ENCODE data around the gene TSHZ3.

The TSHZ3 gene

DNA sequence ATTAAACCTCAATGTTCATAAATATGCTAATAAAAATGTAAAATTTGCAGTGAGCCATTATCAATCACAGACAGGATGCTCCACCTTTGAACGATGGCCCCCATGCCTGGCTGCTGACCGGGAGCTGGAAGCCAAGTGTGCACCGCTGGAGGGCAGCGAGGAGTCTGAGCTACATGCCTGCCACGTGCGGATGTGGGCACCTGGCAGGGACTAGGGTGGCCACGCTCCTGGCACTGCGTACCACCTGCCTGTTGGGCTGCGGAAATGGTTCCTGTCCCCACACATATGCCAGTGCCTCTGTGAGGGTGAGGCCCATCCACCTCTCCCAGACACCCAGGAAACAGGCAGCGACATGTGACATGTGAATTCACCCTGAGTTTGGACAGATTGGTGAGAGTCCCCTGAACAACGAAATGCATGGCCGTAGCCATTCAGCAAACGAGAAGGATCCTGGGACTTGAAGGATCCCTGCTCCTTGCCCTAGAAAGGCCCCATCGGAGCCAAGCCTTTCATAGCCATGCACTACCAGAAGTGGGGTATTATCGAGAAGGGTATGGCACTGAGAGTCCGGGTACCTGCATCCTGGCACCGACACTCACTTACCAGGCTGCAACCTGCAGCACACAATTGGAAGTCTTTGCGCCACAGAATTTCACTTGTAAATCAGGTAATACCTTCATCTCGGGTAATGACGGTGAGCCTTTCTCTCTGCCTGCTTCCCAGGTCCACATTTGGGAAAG is 35.8 kb downstream of the TSHZ3 start:
- DNase-seq: no peak

DNA sequence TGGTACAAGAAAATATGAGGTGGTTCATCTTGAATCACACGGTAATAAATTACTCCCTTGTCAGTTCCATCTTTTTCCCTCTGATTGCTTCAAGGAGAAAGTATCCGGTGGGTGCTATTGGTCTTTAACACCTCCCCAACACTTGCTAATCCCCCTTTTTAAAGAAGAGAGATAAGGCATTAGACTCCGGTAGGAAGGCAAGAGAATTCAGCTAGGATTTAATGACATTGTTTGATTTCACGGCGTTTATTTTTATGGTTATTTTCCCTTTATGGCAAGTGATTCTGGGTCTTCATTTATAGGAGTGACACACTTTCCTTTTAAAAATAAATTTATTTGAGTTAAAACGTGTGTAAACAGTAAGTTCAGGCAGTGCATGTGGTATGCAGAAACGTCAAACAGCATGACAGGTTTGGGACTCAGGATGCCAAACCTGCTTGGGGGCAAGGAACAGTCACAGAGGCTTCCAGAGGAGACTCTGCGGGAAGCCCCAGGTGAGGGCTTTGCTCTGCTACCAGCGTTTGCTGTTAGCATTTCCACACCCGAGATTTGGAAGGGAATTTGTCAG is 36.5 kb downstream of the TSHZ3 start:
- DNase-seq: no peak

DNA sequence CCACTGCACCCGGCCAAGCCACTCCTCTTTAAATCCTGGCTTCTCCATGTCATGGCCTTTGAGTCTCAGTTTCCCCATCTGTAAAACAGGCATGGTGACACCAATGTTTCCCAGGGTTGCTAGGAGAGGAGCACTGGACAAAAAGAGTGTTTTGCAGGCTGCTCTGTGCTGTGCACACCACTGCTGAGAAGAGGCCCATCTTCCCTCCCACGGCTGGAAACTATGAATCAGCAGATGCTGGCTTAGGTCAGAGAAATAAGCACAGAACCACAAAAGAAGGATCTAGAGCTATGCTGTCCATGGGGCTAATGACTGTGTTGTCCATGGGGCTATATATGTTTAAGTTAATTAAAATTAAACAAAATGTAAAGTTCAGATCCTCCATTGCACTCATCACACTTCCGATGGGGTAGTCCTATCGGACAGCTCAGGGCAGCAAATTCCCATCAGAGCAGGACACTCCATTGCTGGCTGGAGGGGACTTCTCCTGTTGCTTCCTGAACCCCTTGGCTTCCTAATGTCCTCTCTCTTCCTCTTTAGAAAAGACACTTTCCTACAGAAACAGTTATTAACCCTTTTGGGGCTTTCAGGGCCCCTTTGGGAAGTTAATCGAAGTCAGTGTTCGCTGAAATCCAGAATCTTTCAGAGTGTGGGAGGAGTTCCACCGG is 37.1 kb downstream of the TSHZ3 start:
- DNase-seq: peak; percentile 79 to 88

DNA sequence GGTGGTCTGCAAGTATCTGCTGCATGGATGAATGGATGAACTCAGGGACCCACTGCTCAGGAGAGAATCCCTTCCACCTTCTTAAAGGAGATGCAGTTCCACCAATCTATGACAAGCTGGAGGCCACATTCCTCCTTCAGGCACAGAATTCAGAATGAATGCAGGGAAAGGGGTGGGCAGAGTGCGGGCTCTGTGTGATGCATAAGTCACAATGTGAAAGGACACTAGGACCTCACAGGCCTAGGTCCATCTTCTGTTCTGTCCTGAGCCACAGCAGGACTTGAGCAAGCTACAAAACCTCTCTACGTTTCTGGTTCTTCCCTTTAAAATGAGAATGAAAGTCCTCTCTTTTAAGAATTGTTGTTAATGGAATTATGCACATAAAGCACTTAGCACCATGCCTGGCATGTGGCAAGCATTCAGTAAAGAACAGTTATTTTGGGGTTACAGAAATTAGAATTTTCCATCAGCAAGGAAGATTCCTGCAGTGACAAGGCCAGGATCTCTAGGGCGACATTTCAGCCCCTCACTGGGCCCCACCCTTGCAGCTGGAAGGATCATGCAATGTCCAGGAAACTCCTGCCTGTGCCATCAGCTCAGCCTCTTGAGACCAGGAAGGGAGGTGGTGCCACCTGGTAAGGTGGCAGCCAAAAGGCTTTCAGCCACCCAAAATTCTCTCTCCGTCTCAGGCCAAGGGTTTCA is 38.7 kb downstream of the TSHZ3 start:
- no peak for DNase-seq

DNA sequence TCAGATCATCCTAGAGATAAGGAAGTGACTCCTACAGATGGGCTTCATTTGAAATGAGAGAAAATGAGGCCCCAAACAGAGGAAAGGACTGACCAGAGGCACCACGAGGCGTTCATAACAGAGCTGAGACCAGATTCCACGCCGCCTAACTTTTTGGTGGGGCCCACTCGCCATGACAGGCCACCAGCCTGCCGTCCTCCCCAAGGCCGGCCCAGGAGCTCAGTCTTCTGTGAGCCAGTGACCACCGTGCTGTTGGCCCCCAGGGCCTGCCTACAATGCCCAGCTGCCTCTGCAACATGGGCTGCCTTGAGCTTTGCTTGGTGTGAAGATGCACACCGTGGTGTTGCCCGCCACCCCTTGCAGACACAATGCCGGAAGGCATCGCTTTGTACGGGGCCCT is 40.5 kb downstream of the TSHZ3 start:
- no peak for DNase-seq

DNA sequence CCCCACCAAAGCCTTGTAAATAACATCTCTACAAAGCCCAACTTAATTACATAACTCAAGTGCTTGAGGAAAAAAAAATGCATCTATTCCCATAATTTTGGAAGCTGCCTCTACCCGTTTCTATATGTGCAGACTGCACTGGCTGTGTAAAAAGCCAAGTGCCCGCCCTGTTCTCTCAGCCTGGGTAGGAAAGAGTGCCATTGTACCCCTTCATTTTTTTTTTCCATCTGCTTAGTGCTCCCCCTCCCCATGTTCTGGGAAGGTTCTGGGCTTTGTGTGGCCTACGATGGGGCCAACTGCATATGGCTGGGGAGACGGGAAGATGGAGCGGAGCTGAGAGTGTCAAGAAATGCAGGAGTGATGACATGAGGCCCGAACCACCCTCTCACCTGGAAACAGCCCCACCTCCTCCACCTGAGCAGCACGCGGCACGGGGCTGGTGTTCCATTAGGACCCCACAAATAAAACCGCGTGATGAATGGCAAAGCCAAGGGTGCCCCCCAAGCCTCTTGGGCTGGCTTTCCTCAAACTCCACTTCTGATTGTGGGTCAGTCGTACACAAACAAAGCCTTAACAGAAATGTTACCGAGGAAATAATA is 42.1 kb downstream of the TSHZ3 start:
- no peak for DNase-seq

DNA sequence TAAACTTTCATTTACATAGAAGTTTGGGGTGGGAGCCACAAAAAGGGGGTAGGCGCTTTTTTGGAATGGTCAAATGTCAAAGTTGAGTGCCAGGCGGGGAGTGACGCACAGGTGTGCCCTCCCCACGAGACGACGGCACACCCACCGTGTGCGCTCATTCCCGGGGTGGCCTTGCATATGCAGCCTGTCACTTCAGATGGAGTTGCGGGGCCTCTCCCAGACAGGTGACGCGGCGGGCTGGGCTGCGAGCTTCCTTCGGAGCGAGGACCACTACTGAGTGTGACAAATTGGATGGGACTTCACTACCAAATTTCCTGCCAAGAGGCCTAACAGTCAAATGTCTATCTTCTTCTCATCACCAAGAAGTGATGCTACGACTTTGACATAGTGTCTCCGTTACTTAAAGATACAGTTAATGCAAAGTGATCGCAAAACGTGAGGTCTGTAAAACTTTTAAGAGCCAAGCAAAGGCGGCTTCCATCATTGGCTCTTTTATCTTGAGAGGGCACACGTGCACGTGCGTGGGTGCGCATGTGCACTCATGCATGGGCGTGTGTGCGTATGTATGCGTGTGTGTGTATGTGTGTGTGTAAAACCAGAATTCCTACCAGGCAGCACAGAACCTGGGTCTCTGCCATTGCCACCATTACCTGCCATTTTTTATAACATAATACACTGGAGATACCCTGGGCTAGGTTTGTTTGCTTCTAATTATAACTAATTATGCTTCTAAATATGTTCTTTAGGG is 43.1 kb downstream of the TSHZ3 start:
- no peak for DNase-seq

DNA sequence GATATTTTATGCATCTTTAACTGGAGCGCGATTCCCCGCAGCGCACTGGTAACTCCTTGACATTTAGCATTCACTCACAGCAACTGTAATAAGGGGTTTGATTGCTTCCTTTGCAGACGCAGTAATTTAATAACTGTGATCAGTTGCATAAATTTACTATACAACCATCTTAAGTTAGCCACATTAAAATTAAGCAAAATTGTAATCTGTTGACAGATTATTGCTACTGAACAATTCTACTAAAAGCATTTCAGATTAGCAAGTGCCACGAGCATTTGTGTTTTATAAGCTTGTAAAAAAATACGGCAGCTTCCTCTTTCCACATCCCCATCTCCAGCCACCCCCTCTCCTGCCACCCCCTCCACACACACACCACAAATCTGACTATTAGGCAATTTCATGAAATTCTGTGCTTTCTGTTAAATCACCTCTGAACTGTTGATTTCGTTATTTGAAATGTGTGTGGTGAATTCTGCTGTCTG is 44.4 kb downstream of the TSHZ3 start:
- peak; percentile 90 to 92 for DNase-seq

DNA sequence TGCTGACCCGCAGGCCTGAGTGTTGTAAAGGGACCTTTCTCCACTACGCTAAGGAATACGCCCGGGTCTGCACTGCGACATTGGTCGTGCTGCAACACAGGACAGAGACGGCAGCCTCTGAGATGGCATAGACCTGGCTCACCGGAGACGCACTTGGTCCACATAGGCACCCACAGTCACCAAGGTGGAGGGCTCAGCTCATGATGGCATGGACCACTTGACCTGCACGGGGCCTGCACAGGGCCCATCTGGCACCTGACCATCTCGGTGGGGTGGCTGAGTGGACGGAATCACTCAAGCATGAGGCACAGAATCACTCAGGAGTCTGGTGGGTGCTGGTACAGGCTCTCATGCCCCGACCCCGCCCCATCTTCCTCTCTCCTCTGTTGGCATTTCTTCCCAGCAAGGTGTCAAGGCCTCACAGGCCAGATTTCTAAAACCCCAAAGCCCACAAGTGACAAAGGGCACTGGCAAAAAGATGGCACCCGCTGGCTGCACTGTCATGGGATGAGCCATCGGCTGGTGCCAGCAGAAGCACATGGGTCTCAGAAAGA is 45.9 kb downstream of the TSHZ3 start:
- DNase-seq: no peak

DNA sequence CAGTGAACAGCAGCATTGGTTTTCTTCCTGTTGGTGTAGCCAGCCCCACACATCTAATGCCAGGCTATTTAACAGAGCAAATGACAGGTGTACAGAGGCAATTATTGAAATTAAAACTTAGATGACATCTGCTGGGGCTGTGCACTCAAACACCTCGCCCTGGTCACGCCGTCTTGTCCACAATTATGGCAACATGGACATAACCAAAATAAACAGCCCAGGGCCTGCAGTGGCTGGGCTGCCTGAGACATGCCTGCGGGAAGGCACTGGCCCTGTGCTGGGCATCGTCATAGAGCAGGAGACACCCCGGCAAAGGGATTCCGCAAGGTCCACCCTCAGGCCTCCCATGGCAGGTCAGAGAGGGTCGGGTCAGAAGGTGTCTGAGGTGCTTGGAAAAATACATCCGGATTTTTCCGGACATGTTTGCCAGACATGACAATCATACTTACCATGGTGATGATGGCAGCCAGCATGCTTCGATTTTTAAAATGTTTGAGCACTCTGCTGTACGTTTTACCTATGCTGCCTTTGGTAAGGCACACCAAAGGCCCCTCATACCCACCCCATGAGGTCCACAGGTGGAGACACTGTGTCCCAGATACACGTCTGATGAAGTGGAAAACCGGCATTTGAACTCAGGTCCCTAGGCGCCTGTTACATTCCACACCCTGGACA is 47.8 kb downstream of the TSHZ3 start:
- DNase-seq: no peak

DNA sequence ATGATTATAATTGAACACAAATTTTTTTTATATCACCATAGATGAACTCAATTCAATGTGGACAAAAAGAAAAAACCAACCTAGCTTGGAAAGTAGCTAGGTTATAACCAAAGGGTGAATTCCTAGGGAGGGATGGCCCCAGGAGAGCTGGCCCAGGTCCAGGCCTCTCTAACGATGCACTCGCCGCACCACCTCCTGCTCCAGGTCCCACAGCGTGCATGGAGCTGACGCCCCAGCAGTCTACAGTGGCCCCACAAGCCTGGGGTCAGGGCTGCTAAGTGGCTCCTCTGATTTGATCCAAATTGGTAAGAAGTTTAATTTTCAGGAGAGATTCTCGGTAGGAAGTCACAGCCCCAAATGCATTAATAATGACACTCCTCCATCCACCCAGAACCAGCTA is 48.8 kb downstream of the TSHZ3 start:
- DNase-seq: no peak

DNA sequence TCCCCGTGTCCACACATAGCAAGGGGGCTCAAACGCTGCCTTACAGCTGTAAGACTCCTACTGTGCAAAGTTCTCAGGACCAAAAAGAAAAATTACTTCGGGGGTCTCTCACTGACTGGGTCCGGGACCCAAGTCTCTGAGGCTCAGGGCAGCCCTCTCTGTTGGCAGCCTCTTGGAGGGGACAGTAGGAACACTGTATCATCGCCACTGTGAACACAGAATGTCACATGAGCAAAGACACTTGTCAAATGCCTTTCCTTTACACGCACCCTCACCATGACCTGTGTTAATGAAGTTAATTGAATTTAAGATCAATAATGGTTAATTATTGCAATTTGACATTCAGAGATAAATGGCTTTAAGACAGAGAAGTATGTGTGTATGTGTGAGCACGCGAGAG is 49.6 kb downstream of the TSHZ3 start:
- no peak for DNase-seq

DNA sequence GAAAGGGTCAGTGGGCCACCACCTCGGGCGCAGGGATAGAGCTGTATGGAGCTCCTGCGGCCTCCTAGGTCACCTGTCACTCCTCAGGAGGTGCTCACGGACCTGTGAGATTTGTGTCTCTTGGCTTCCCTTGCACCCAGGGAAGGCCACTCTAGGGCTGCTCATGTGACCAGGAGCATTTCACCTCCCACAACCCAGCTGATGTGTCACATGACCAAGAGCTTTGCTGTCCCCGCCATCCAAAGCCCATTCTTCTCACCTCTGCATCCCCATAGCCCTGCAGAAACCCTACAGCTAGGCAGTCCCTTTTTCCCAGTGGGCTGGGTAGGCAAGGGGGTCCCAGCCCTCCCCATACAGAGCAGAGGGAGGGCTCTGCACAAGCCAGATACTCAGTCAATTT is 51.2 kb downstream of the TSHZ3 start:
- DNase-seq: no peak

DNA sequence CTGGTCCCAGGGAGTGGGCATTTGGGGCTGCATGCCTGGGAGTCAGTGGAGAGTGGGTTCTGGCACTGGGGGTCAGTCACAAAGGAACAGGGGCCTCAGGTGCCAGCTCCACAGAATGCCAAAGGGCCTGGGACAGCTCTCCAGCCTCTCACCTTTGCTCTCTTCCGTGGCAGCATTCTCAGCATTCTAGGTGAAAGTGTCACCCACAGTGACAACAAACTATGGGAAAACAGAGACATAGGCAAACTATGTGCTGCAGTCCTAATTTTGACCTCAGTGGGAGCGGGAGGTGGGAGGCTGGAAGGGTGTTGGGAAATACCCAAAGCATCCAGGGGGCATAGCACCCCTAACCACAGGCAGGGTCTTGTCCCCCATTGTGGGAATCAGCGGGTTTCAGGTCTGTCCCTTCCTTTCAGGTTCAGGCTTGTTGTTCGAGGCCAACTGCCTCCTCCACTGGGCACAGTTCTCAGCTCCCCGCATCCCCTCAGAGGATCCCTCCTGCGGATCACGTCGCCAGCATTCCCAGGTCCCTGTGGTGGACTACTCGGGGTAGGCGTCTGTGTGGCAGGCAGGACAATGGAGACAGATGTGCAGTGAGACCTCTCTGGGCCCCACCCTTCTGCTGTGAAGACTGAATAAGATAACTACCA is 52.4 kb downstream of the TSHZ3 start:
- DNase-seq: no peak

DNA sequence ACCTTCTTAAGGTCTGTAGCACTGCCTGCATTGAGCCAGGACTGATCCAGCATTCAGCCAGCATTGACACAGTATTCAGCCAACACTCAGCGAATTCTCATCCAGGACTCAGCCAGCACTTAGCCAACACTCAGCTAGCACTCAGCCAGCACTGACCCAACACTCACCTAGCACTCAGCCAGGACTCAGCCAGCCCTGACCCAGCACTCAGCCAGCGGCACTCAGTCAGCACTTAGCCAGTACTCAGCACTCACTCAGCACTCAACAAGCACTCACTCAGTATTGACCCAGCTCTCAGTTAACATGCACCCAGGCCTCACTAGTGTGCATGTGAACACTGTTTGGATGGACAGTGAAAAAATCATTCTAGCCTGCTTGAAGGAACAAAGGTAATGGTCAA is 55.0 kb downstream of the TSHZ3 start:
- DNase-seq: no peak

DNA sequence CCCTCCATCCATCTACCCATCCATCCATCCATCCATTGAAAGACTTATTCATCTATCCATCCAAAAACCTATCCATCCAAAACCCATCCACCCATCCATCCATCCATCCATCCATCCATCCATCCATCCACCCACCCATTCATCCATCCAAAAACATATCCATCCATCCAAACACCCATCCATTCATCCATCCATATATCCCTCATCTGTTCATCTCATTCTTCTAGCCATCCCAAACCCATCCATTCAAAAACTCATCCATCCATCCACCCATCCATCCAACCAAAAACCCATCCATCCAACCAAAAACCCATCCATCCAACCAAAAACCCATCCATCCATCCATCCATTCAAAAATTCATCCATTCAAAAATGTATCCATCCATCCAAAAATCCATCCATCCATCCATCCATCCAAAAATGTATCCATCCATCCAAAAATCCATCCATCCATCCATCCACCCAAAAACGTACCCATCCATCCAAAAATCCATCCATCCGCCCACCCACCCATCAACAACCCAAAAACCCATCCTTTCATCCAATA is 56.5 kb downstream of the TSHZ3 start:
- DNase-seq: no peak

DNA sequence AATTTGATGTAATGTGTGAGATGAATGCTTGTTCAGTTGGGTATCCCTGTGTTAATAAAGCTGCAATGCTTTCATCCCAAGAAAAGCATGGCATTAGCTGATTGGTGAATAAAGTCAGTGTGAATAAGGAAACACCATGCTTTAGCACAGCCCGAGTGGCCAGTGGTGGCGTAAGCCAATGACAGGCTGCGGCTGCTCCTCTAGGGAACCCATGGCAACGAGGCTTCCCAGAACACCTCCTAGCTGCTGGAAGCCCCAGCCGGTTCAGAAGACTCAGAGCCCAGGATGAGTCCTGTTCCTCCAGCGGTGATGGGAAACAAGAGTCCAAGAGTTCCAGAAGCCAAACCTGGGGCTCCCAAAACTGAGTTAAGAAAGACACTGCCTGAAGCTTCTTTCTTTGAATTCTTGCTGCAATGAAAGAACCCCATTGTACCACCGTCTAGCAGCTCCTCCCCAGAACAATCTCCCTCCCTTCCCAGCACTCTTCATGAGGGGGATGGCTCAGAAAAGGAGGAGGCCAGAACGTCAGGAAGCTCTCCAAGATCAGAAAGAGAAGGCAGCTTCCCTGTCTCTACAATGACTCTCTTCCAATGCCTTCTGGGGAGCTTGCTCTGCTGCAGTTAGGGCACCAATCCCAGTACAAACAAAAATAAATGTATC is 58.2 kb downstream of the TSHZ3 start:
- no peak for DNase-seq

DNA sequence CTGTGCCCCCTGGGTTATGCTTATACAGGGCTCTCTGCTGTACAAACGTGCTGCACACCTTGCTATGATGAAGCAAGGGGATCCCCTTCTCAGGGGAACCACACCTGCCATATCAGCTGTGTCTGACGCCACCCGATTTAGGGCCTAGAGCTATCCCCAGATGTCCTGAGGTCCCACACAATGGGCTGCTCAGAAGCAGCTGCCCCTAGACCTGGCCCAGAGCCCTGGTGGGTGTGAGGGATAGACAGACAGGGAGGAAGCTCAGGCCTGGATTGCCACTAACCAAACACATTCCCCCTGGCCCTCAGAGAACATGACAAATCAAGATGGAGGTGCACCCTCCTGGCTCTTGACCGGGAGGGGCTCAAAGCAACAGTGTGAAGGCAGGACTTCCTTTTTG is 59.3 kb downstream of the TSHZ3 start:
- DNase-seq: no peak

DNA sequence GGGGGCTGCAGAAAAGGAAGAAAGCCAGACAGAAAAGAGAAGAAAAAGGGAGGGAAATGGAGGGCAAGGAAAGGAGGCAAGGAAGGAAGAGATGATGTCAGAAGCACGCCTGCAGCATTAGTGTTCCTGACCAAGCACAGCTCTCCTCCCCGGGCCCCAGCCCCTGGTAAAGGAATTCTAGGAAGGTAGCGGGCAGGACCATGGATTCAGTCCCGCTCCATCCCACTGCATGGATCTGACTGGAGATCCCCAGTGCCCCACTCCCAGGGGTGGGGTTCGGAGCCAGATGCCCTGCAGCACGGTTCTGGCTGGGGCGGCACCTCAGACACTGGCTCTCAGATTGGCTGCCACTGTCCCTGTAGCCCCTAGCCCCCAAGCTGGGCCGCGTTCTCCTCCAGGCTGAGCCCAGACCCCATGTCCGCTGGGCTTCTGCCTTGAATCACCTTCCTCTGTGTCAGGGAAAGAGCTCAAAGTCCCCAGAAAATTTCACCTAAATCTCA is 59.8 kb downstream of the TSHZ3 start:
- no peak for DNase-seq

DNA sequence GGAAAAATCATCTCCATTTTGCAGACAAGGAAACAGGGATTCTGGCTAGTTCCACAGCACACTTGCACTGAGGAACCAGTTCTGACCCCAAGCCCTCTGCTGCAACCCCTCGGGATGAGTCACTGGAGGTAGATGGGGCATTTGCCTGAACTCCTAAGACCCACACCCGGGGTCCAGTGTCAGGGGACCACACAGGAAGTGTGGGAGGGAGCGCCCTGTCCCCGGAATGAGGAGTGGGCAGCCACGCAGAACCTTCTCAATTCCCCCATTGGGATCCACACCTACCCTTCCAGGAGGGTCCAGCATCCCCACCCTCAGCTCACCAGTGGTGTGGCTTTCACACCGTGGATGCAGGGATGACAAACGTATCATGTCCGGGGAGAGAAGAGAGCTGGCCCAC is 62.7 kb downstream of the TSHZ3 start:
- no peak for DNase-seq
